SU-DHL-6 (cell line): Measurements from ENCODE around the gene SMARCAL1.

ENCODE experiments used
- CTCF ChIP-seq: fragments of 200-600 bp; sonication (generic); IDR thresholded peaks from one replicate; pipeline ENCODE4 v1.5.1; 2017; ENCODE audit warnings: antibody characterized with exemption, mild to moderate bottlenecking, low read length, moderate library complexity; ENCODE audit not compliant: insufficient read depth, poor library complexity, severe bottlenecking
- EZH2phosphoT487 ChIP-seq: fragments of 200-600 bp; sonication (generic), shearing (Covaris generic); conservative IDR thresholded peaks from 2 replicates; pipeline ENCODE4 v1.6.1; 2018; ENCODE audit warnings: mild to moderate bottlenecking, antibody characterized with exemption, low read length, moderate library complexity, mixed read lengths

GRCh38 chr2:216399621-216400020 is 12.7 kb upstream of the SMARCAL1 start:
- TF ChIP-seq CTCF, result no peak
- TF ChIP-seq EZH2phosphoT487, result no peak
